ENCODE data around the gene EFL1. TPM values are rescaled to one million over a fixed set of nuclear protein-coding genes. Genes with fewer than 3 reads are reported as not detected.

Gene EFL1
- total RNA-seq, 6 donors from 2014 or later, result 9.7 to 27.7 (median 17.0) TPM

GRCh38 chr15:82133251-82133650 is 129.3 kb downstream of the EFL1 start:
- H3K4me3 ChIP-seq, result no peak overlapping the region
- DNase-seq, result no peak
- H3K36me3 ChIP-seq, result peaks cover 0 to 45% (median 4%) of the 10 kb centered on the region in 4 donors
- H3K4me1 ChIP-seq, result no peaks in the 10 kb centered on the region
- no peaks in the 10 kb centered on the region for H3K27me3 ChIP-seq
- no peak for ATAC-seq (ENCODE audit: low FRiP score in 2 of 2)
- TF ChIP-seq POLR2A (IDR thresholded peaks at IDR 0.05) (no peak), EP300 (IDR thresholded peaks at IDR 0.05) (no peak), POLR2AphosphoS5 (IDR thresholded peaks at IDR 0.05) (no peak), CTCF (IDR thresholded peaks at IDR 0.05) (no peak)
- H3K27ac ChIP-seq, result no peak overlapping the region
- 88 to 100% methylated on average over 1 of the region's 1 CpG for WGBS, 2 donors
- no peaks in the 10 kb centered on the region for H3K9me3 ChIP-seq

- 97 to 100% methylated on average over 2 of the region's 2 CpGs for WGBS, 2 donors
- ATAC-seq (ENCODE audit: low FRiP score in 2 of 2), result peak in 1 of 2 donors; percentile 52
- peaks cover 0 to 40% (median 6%) of the 10 kb centered on the region in 4 donors for H3K36me3 ChIP-seq
These were observed 129.8 kb downstream of the EFL1 start for GRCh38 chr15:82132742-82133141.

GRCh38 chr15:82132096-82132495 is 130.4 kb downstream of the EFL1 start:
- DNase-seq (no peak), ATAC-seq (ENCODE audit: low FRiP score in 2 of 2) (no peak)
- no peaks in the 10 kb centered on the region for H3K9me3 ChIP-seq
- H3K36me3 ChIP-seq, result peaks cover 0 to 34% (median 6%) of the 10 kb centered on the region in 4 donors
- H3K4me1 ChIP-seq, result no peaks in the 10 kb centered on the region
- no peak overlapping the region for H3K4me3 ChIP-seq
- WGBS, 2 donors, result 94 to 95% methylated on average over 6 of the region's 6 CpGs
- no peaks in the 10 kb centered on the region for H3K27me3 ChIP-seq
- TF ChIP-seq EP300 (IDR thresholded peaks at IDR 0.05) (no peak), POLR2A (IDR thresholded peaks at IDR 0.05) (no peak), POLR2AphosphoS5 (IDR thresholded peaks at IDR 0.05) (no peak), CTCF (IDR thresholded peaks at IDR 0.05) (no peak)
- no peak overlapping the region for H3K27ac ChIP-seq

More at GRCh38 chr15:82132742-82133141, 129.8 kb downstream of the EFL1 start:
- no peak overlapping the region for H3K27ac ChIP-seq
- DNase-seq, result no peak
- no peaks in the 10 kb centered on the region for H3K27me3 ChIP-seq
- no peaks in the 10 kb centered on the region for H3K9me3 ChIP-seq
- no peaks in the 10 kb centered on the region for H3K4me1 ChIP-seq
- TF ChIP-seq POLR2AphosphoS5 (IDR thresholded peaks at IDR 0.05) (no peak), EP300 (IDR thresholded peaks at IDR 0.05) (no peak), POLR2A (IDR thresholded peaks at IDR 0.05) (no peak), CTCF (IDR thresholded peaks at IDR 0.05) (no peak)
- H3K4me3 ChIP-seq, result no peak overlapping the region

- Histone ChIP-seq H3K27me3 (no peaks in the 10 kb centered on the region), H3K4me3 (no peak overlapping the region), H3K4me1 (no peaks in the 10 kb centered on the region), H3K27ac (no peak overlapping the region), H3K9me3 (no peaks in the 10 kb centered on the region), H3K36me3 (peaks cover 0 to 20% (median 3%) of the 10 kb centered on the region in 4 donors)
- TF ChIP-seq POLR2AphosphoS5 (IDR thresholded peaks at IDR 0.05) (no peak), CTCF (IDR thresholded peaks at IDR 0.05) (no peak), EP300 (IDR thresholded peaks at IDR 0.05) (no peak), POLR2A (IDR thresholded peaks at IDR 0.05) (no peak)
- WGBS, 2 donors, result 68 to 88% methylated on average over 4 of the region's 4 CpGs
- DNase-seq (no peak), ATAC-seq (ENCODE audit: low FRiP score in 2 of 2) (no peak)
These were observed 132.3 kb downstream of the EFL1 start for GRCh38 chr15:82130248-82130647.

GRCh38 chr15:82129761-82130160 is 132.8 kb downstream of the EFL1 start:
- Histone ChIP-seq H3K36me3 (peaks cover 0 to 20% (median 3%) of the 10 kb centered on the region in 4 donors), H3K9me3 (no peaks in the 10 kb centered on the region), H3K27ac (no peak overlapping the region), H3K4me1 (no peaks in the 10 kb centered on the region), H3K27me3 (no peaks in the 10 kb centered on the region), H3K4me3 (no peak overlapping the region)
- WGBS, 2 donors, result 68 to 69% methylated on average over 5 of the region's 5 CpGs
- TF ChIP-seq POLR2A (IDR thresholded peaks at IDR 0.05) (no peak), CTCF (IDR thresholded peaks at IDR 0.05) (no peak)
- ATAC-seq (ENCODE audit: low FRiP score in 2 of 2) (peak in 1 of 2 donors; percentile 16), DNase-seq (no peak)
